HepG2 (cell line): ENCODE results near the gene JDP2.

Experiments
- JUND ChIP-seq: sonication (generic); formaldehyde crosslinking; IDR thresholded peaks from 2 replicates; pipeline ENCODE4 v1.8.0; 2022; ENCODE audit warnings: mild to moderate bottlenecking, missing genetic modification reagents
- POLR2A ChIP-seq, 2 experiments: IDR thresholded peaks; 2 replicates each; pipeline ENCODE4 v1.6.1; 2011; ENCODE audit warnings: low read depth in 2 of 2, low read length in 2 of 2, mild to moderate bottlenecking in 1 of 2, moderate library complexity in 1 of 2; ENCODE audit not compliant: insufficient read depth in 1 of 2
- POLR2AphosphoS5 ChIP-seq: IDR thresholded peaks from 2 replicates; pipeline ENCODE4 v1.6.1; 2012; ENCODE audit warnings: low read depth, low read length
- RBM22 ChIP-seq: fragments of 200-400 bp; formaldehyde crosslinking; optimal IDR thresholded peaks from 2 replicates; pipeline ENCODE3; 2017; ENCODE audit warnings: mild to moderate bottlenecking, low read length, moderate library complexity
- SIN3A ChIP-seq: IDR thresholded peaks from 2 replicates; pipeline ENCODE4 v1.6.1; 2011; ENCODE audit warnings: low read depth, mild to moderate bottlenecking, control low read depth, low read length, borderline replicate concordance
- SRF ChIP-seq: IDR thresholded peaks from 2 replicates; pipeline ENCODE4 v1.6.1; 2011; ENCODE audit warnings: mild to moderate bottlenecking, low read depth, low read length, moderate library complexity
- YY1 ChIP-seq: IDR thresholded peaks from 2 replicates; pipeline ENCODE4 v1.6.1; 2011; ENCODE audit warnings: low read length, low read depth, moderate library complexity, mild to moderate bottlenecking; ENCODE audit not compliant: insufficient read depth, insufficient replicate concordance
- ZNF225 ChIP-seq: sonication (generic); formaldehyde crosslinking; IDR thresholded peaks from 2 replicates; pipeline ENCODE4 v1.4.0; 2020; ENCODE audit warnings: mild to moderate bottlenecking, missing genetic modification reagents
- ZNF367 ChIP-seq: sonication (generic); formaldehyde crosslinking; IDR thresholded peaks from 2 replicates; pipeline ENCODE4 v1.4.0; 2020; ENCODE audit warnings: missing genetic modification reagents, borderline replicate concordance
- TF ChIP-seq, protein P1 (sequence below): sonication (generic); formaldehyde crosslinking; IDR thresholded peaks from 2 replicates; pipeline ENCODE4 v1.5.0; 2020; ENCODE audit warnings: mild to moderate bottlenecking, missing genetic modification reagents, moderate library complexity
- TF ChIP-seq, protein P2 (sequence below): IDR thresholded peaks from 2 replicates; pipeline ENCODE4 v1.6.1; 2016; ENCODE audit warnings: low read depth, borderline replicate concordance
- TF ChIP-seq, protein P3 (sequence below): sonication (generic); formaldehyde crosslinking; IDR thresholded peaks from 2 replicates; pipeline ENCODE4 v1.4.0; 2020; ENCODE audit warnings: mild to moderate bottlenecking, missing genetic modification reagents

DNA sequence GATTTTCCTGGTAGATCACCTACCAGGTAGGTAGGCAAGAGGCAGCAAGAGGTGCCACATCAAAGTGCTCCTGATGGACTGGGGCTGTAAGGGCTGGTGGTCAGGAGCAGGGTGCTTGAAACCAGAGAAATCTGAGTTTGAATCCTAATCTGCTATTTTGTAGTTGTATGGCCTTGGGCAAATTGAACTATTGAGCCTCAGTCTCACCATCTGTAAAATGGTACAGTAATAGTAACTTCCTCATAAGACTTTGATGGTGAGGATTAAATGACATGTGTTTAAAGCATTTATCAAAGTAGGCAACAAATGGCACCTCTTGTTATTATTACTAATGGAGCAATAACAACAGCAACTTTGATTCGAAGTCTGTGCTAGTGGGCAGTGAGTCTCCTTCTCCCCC is 32.0 kb downstream of the JDP2 start:
- no peak for TF ChIP-seq ZNF367
- TF ChIP-seq, protein P1, sequence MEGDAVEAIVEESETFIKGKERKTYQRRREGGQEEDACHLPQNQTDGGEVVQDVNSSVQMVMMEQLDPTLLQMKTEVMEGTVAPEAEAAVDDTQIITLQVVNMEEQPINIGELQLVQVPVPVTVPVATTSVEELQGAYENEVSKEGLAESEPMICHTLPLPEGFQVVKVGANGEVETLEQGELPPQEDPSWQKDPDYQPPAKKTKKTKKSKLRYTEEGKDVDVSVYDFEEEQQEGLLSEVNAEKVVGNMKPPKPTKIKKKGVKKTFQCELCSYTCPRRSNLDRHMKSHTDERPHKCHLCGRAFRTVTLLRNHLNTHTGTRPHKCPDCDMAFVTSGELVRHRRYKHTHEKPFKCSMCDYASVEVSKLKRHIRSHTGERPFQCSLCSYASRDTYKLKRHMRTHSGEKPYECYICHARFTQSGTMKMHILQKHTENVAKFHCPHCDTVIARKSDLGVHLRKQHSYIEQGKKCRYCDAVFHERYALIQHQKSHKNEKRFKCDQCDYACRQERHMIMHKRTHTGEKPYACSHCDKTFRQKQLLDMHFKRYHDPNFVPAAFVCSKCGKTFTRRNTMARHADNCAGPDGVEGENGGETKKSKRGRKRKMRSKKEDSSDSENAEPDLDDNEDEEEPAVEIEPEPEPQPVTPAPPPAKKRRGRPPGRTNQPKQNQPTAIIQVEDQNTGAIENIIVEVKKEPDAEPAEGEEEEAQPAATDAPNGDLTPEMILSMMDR (CRISPR knock-in tag): no peak
- TF ChIP-seq POLR2AphosphoS5: no peak
- TF ChIP-seq RBM22: no peak
- TF ChIP-seq ZNF225 (CRISPR knock-in tag): no peak
- TF ChIP-seq, protein P2, sequence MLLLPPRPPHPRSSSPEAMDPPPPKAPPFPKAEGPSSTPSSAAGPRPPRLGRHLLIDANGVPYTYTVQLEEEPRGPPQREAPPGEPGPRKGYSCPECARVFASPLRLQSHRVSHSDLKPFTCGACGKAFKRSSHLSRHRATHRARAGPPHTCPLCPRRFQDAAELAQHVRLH: no peak
- no peak for TF ChIP-seq YY1
- no peak for TF ChIP-seq SRF
- TF ChIP-seq, protein P3, sequence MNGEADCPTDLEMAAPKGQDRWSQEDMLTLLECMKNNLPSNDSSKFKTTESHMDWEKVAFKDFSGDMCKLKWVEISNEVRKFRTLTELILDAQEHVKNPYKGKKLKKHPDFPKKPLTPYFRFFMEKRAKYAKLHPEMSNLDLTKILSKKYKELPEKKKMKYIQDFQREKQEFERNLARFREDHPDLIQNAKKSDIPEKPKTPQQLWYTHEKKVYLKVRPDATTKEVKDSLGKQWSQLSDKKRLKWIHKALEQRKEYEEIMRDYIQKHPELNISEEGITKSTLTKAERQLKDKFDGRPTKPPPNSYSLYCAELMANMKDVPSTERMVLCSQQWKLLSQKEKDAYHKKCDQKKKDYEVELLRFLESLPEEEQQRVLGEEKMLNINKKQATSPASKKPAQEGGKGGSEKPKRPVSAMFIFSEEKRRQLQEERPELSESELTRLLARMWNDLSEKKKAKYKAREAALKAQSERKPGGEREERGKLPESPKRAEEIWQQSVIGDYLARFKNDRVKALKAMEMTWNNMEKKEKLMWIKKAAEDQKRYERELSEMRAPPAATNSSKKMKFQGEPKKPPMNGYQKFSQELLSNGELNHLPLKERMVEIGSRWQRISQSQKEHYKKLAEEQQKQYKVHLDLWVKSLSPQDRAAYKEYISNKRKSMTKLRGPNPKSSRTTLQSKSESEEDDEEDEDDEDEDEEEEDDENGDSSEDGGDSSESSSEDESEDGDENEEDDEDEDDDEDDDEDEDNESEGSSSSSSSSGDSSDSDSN (CRISPR knock-in tag): no peak
- TF ChIP-seq POLR2A (IDR thresholded peaks at IDR 0.05; ENCODE audit: insufficient read depth in 1 of 2, low read depth in 2 of 2, low read length in 2 of 2): no peak
- TF ChIP-seq SIN3A: no peak
- no peak for TF ChIP-seq JUND (CRISPR knock-in tag)
